H1 (cell line): ENCODE measurements around the gene USHBP1.

Experiments
- CTCF ChIP-seq, 3 experiments: IDR thresholded peaks; 1 replicate in 2 of 3; 2 replicates in 1 of 3; pipeline versions ENCODE4 v1.5.1 to v1.6.1; 2011; ENCODE audit warnings: low read length in 3 of 3, mild to moderate bottlenecking in 3 of 3, inconsistent platforms in 2 of 3, low read depth in 1 of 3, moderate library complexity in 1 of 3; ENCODE audit not compliant: insufficient read depth in 1 of 3; ENCODE audit errors: control extremely low read depth in 1 of 3
- EGR1 ChIP-seq: IDR thresholded peaks from 2 replicates; pipeline ENCODE4 v1.6.1; 2011; ENCODE audit warnings: low read depth, low read length, borderline replicate concordance
- FOSL1 ChIP-seq: IDR thresholded peaks from 2 replicates; pipeline ENCODE4 v1.6.1; 2011; ENCODE audit warnings: mild to moderate bottlenecking, low read depth, low read length, moderate library complexity; ENCODE audit not compliant: insufficient read depth
- HDAC2 ChIP-seq, 2 experiments: fragments of 300-600 bp in 1 of 2; sonication (generic) in 1 of 2; IDR thresholded peaks; 2 replicates each; pipeline ENCODE4 v1.6.1; 2011 to 2012; ENCODE audit warnings: low read depth in 2 of 2, low read length in 2 of 2, mild to moderate bottlenecking in 2 of 2, moderate library complexity in 2 of 2, borderline replicate concordance in 1 of 2, inconsistent platforms in 1 of 2
- HDAC6 ChIP-seq: IDR thresholded peaks from one replicate; pipeline ENCODE4 v1.7.1; 2012; ENCODE audit warnings: low read depth, mild to moderate bottlenecking, inconsistent platforms, low read length, moderate library complexity
- JUN ChIP-seq: IDR thresholded peaks from 2 replicates; pipeline ENCODE4 v1.6.1; 2011; ENCODE audit warnings: low read depth, mild to moderate bottlenecking, improper control_type of control experiment, low read length
- JUND ChIP-seq: IDR thresholded peaks from 2 replicates; pipeline ENCODE4 v1.6.1; 2011; ENCODE audit warnings: mild to moderate bottlenecking, improper control_type of control experiment, low read length
- MAX ChIP-seq: IDR thresholded peaks from 2 replicates; pipeline ENCODE4 v1.6.1; 2012; ENCODE audit warnings: inconsistent platforms

GRCh38 chr19:17286263-17286662 is 21.7 kb upstream of the USHBP1 start:
- TF ChIP-seq FOSL1 (no peak), JUND (no peak), HDAC2 (IDR thresholded peaks at IDR 0.05; ENCODE audit: borderline replicate concordance in 1 of 2, low read depth in 2 of 2, low read length in 2 of 2) (no peak), EGR1 (no peak), CTCF (IDR thresholded peaks at IDR 0.05; ENCODE audit: control extremely low read depth in 1 of 3, insufficient read depth in 1 of 3, low read depth in 1 of 3, low read length in 3 of 3) (no peak), JUN (no peak), MAX (no peak), HDAC6 (no peak)
